Measurements from ENCODE around the gene ADAT2.
"Not testable (repeated sequence)": the region's sequence is repeated elsewhere in the genome, so short reads cannot be mapped to it uniquely, and the experiment has no call there.

Gene ADAT2

GRCh38 chr6:143457563-143458359 lies 7.3 kb upstream of the ADAT2 start:
- H3K4me3 Mint-ChIP-seq, result no peak overlapping the region
- no peak for DNase-seq (ENCODE audit: low spot score)
- peaks cover 12% of the 10 kb centered on the region for H3K4me1 Mint-ChIP-seq (ENCODE audit: low read depth)
- no peaks in the 10 kb centered on the region for H3K27me3 Mint-ChIP-seq (ENCODE audit: low read depth)
- no peak overlapping the region for H3K27ac Mint-ChIP-seq
- H3K9me3 Mint-ChIP-seq, result no peaks in the 10 kb centered on the region
- peaks cover 17% of the 10 kb centered on the region for H3K36me3 Mint-ChIP-seq (ENCODE audit: low read depth)

GRCh38 chr6:143451531-143451930 lies 1.0 kb upstream of the ADAT2 start:
- H3K9me3 Mint-ChIP-seq, result no peaks in the 10 kb centered on the region
- no peaks in the 10 kb centered on the region for H3K27me3 Mint-ChIP-seq (ENCODE audit: low read depth)
- peak overlapping the region; percentile 100 for H3K27ac Mint-ChIP-seq
- peaks cover 28% of the 10 kb centered on the region for H3K4me1 Mint-ChIP-seq (ENCODE audit: low read depth)
- DNase-seq (ENCODE audit: low spot score), result no peak
- H3K36me3 Mint-ChIP-seq (ENCODE audit: low read depth), result peaks cover 9% of the 10 kb centered on the region
- H3K4me3 Mint-ChIP-seq, result peak overlapping the region; percentile 99

- Mint-ChIP-seq H3K9me3 (no peaks in the 10 kb centered on the region), H3K36me3 (ENCODE audit: low read depth) (peaks cover 9% of the 10 kb centered on the region), H3K27ac (peak overlapping the region; percentile 100), H3K27me3 (ENCODE audit: low read depth) (no peaks in the 10 kb centered on the region), H3K4me3 (peak overlapping the region; percentile 99), H3K4me1 (ENCODE audit: low read depth) (peaks cover 30% of the 10 kb centered on the region)
- DNase-seq (ENCODE audit: low spot score), result peak; percentile 26
Observed at GRCh38 chr6:143449714-143450452, 612 bp downstream of the ADAT2 start.

DNA sequence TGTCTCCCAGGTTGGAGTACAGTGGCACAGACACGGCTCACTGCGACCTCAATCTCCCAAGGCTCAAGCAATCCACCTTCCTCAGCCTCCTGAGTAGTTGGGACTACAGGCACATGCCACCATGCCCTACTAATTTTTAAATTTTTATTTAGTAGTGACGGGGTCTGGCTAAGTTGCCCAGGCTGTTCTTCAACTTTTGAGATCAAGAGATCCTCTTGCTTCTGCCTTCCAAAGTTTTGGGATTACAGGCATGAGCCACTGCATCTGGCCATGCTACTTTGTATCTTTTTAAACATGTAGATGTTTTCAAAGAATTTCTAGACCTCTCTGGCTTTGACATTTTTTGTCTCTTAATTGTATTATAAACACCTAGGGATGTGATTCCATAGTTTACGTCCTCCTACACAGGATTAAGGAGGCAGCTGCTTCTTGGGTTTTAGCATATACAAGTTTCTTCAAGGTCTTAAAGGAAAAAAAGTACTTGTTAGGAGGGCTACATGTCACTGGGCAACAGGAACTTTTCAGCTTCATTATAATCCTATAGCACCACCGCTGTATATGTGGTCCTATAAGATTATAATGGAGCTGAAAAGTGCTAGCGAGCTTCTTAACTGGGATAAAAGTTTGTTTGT lies 1.3 kb downstream of the ADAT2 start:
- peaks cover 8% of the 10 kb centered on the region for H3K36me3 Mint-ChIP-seq (ENCODE audit: low read depth)

DNA sequence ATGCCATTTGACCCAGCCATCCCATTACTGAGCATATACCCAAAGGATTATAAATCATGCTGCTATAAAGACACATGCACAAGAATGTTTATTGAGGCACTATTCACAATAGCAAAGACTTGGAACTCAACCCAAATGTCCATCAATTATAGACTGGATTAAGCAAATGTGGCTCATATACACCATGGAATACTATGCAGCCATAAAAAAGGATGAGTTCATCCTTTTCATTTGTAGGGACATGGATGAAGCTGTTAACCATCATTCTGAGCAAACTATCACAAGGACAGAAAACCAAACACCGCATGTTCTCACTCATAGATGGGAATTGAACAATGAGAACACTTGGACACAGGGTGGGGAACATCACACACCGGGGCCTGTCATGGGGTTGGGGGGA lies 2.6 kb downstream of the ADAT2 start:
- not testable (repeated sequence) for H3K4me3 Mint-ChIP-seq; DNase-seq (ENCODE audit: low spot score); H3K9me3 Mint-ChIP-seq; H3K27ac Mint-ChIP-seq; H3K27me3 Mint-ChIP-seq (ENCODE audit: low read depth)
- Mint-ChIP-seq H3K36me3 (ENCODE audit: low read depth) (peaks cover 15% of the 10 kb centered on the region), H3K4me1 (ENCODE audit: low read depth) (peaks cover 22% of the 10 kb centered on the region)

More for the DNA sequence above, 1.3 kb downstream of the ADAT2 start:
- H3K27me3 Mint-ChIP-seq (ENCODE audit: low read depth), result no peaks in the 10 kb centered on the region
- H3K27ac Mint-ChIP-seq, result peak overlapping the region; percentile 100
- peaks cover 26% of the 10 kb centered on the region for H3K4me1 Mint-ChIP-seq (ENCODE audit: low read depth)
- H3K9me3 Mint-ChIP-seq, result no peaks in the 10 kb centered on the region
- no peak for DNase-seq (ENCODE audit: low spot score)
- peak overlapping the region; percentile 99 for H3K4me3 Mint-ChIP-seq

DNA sequence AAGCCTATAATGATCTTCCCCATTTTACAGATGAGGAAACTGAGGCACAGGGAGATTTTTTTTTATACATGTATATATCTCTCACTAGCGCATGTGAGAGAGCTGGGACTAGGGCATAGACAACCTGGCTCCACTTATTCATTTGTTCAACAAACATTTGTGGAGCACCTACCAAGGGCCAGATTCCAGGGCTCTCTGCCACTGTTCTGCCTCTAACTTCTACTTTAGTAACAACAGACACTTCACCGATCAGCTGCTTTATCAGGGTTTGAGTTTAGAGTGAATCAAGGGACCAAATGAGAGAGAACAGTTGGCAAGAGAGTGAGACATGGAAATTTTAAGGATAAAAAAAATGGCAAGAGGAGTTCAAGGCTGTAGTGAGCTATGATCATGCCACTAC lies 7.4 kb downstream of the ADAT2 start:
- Mint-ChIP-seq H3K4me3 (no peak overlapping the region), H3K4me1 (ENCODE audit: low read depth) (peaks cover 17% of the 10 kb centered on the region), H3K9me3 (peaks cover 5% of the 10 kb centered on the region), H3K27ac (no peak overlapping the region), H3K36me3 (ENCODE audit: low read depth) (peaks cover 45% of the 10 kb centered on the region), H3K27me3 (ENCODE audit: low read depth) (no peaks in the 10 kb centered on the region)
- no peak for DNase-seq (ENCODE audit: low spot score)

GRCh38 chr6:143441680-143442545 lies 8.6 kb downstream of the ADAT2 start:
- peak overlapping the region; percentile 52 for H3K4me3 Mint-ChIP-seq
- H3K27ac Mint-ChIP-seq, result peak overlapping the region; percentile 85

GRCh38 chr6:143441010-143441409 lies 9.5 kb downstream of the ADAT2 start:
- H3K27me3 Mint-ChIP-seq (ENCODE audit: low read depth), result no peaks in the 10 kb centered on the region
- H3K27ac Mint-ChIP-seq, result peak overlapping the region; percentile 85
- H3K4me3 Mint-ChIP-seq, result no peak overlapping the region
- peaks cover 5% of the 10 kb centered on the region for H3K9me3 Mint-ChIP-seq
- no peak for DNase-seq (ENCODE audit: low spot score)
- peaks cover 50% of the 10 kb centered on the region for H3K36me3 Mint-ChIP-seq (ENCODE audit: low read depth)
- H3K4me1 Mint-ChIP-seq (ENCODE audit: low read depth), result peaks cover 17% of the 10 kb centered on the region

More at GRCh38 chr6:143441680-143442545, 8.6 kb downstream of the ADAT2 start:
- no peaks in the 10 kb centered on the region for H3K27me3 Mint-ChIP-seq (ENCODE audit: low read depth)
- DNase-seq (ENCODE audit: low spot score), result peak; percentile 49
- H3K4me1 Mint-ChIP-seq (ENCODE audit: low read depth), result peaks cover 17% of the 10 kb centered on the region
- peaks cover 5% of the 10 kb centered on the region for H3K9me3 Mint-ChIP-seq
- peaks cover 44% of the 10 kb centered on the region for H3K36me3 Mint-ChIP-seq (ENCODE audit: low read depth)

DNA sequence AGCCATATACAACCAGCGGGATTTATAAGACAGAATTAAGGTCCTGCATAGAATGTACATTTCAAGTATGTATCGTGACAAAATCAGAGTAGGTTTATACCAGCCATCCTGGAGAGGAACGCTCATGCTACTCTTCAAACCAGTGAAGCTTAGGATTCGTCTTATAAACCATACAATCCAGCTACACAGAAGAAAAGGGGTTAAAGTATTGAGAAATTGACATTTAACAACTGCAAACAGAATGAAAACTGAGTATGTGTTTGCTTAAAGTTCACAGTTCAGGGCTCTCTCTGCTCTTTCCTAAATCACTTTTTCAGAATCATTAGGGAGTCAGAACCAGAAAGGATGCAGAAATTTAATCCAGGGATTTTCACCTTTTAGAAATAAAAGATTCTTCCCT lies 17.9 kb downstream of the ADAT2 start:
- H3K9me3 Mint-ChIP-seq, result no peaks in the 10 kb centered on the region
- peaks cover 15% of the 10 kb centered on the region for H3K36me3 Mint-ChIP-seq (ENCODE audit: low read depth)
- no peak for DNase-seq (ENCODE audit: low spot score)
- no peaks in the 10 kb centered on the region for H3K27me3 Mint-ChIP-seq (ENCODE audit: low read depth)
- no peak overlapping the region for H3K27ac Mint-ChIP-seq
- no peaks in the 10 kb centered on the region for H3K4me1 Mint-ChIP-seq (ENCODE audit: low read depth)
- no peak overlapping the region for H3K4me3 Mint-ChIP-seq

DNA sequence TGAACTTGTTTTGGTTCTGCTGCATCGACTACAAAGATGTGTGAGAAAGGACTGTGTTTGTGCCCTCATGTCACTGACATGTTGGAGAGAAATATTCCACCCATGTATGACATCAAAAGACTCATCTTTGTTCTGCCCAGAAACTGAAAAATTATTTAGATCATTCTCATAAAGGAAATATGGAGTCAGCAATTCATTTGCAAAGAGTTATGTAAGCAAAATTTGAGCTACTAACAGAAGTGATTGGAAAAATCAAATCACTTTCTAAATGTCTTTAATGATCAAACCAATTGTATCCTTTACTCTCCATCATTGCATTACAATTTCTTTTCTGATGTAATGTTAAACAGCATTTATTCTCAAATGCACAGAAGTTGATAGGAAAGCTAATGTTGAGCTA lies 19.3 kb downstream of the ADAT2 start:
- Mint-ChIP-seq H3K27me3 (ENCODE audit: low read depth) (no peaks in the 10 kb centered on the region), H3K4me3 (no peak overlapping the region), H3K36me3 (ENCODE audit: low read depth) (peaks cover 13% of the 10 kb centered on the region), H3K27ac (no peak overlapping the region), H3K4me1 (ENCODE audit: low read depth) (peaks cover 2% of the 10 kb centered on the region), H3K9me3 (no peaks in the 10 kb centered on the region)
- DNase-seq (ENCODE audit: low spot score), result no peak

DNA sequence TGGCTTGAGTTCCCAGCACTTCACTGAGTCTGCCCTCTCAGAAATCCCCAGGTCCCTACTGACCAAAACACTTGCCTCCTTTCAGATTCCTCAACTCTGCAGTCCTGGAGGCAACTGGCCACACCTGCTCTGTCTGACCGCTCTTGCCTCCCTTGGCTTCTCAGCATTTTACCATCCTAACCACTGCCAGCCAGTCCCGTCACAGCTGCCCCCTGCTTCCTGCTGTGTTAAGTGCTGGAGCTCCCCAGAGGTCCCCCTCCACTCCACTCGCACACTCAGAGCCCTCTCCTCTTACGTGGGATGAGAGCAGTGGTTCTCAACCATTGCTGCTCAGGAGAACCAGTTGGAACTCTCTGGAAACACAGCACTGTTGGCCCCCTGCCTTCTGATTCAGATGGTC lies 20.5 kb downstream of the ADAT2 start:
- Mint-ChIP-seq H3K36me3 (ENCODE audit: low read depth) (peaks cover 8% of the 10 kb centered on the region), H3K9me3 (no peaks in the 10 kb centered on the region), H3K27ac (no peak overlapping the region), H3K4me3 (no peak overlapping the region), H3K27me3 (ENCODE audit: low read depth) (no peaks in the 10 kb centered on the region), H3K4me1 (ENCODE audit: low read depth) (peaks cover 2% of the 10 kb centered on the region)
- no peak for DNase-seq (ENCODE audit: low spot score)

DNA sequence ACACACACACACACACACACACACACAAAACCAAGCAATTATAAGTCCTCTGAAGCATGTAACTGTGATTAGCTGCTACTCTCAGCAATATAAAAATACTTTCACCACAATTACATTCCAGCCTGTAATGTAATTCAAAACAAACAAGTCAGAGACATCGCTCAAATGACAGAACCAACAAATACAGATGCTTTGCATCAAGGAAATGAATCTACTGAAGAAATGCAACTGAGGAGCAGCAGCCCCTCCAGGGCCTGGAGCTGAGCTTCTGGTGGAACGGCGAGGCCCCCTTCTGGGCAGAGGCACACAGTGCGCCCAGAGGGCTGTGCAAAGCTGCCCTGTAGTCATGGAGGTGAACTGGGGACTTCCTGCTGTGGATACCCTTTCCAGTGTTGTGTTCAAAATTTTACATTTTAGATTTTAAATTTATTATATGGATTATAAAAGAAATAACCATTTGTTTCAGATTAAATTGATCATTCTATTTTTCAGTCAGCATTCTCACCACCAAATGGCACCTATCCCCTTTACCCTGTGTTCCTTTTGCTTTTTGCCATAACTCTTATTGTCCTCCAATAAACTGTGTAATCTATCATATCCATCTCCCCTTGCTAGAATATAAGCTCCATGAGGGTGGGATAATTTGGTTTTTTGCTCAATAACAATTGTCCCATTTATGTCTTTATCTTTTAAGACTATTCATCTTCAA lies 23.2 kb downstream of the ADAT2 start:
- peaks cover 2% of the 10 kb centered on the region for H3K4me1 Mint-ChIP-seq (ENCODE audit: low read depth)
- H3K27ac Mint-ChIP-seq, result no peak overlapping the region

DNA sequence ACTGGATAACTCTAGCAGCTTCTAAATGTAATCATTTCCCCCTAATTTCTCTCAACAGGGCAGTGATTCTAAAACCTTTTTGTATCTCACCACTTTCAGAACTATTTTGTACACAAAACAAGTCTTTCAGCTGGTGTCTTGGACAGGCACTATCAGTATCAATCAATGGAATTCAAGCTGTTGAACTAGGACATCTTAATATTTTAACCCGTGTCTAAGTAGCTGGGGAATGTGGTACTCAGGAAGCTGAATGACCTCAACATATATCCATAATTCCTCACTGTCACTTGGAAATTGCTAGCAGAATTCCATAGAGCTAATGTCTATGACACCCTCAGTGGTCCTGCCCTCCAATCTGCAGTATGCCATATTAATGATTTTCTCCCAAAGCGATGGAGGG lies 24.5 kb downstream of the ADAT2 start:
- H3K4me1 Mint-ChIP-seq (ENCODE audit: low read depth), result peaks cover 2% of the 10 kb centered on the region
- no peaks in the 10 kb centered on the region for H3K9me3 Mint-ChIP-seq
- H3K36me3 Mint-ChIP-seq (ENCODE audit: low read depth), result peaks cover 6% of the 10 kb centered on the region
- no peak overlapping the region for H3K27ac Mint-ChIP-seq
- no peak for DNase-seq (ENCODE audit: low spot score)
- H3K27me3 Mint-ChIP-seq (ENCODE audit: low read depth), result no peaks in the 10 kb centered on the region
- no peak overlapping the region for H3K4me3 Mint-ChIP-seq

More for the DNA sequence above, 23.2 kb downstream of the ADAT2 start:
- peaks cover 7% of the 10 kb centered on the region for H3K36me3 Mint-ChIP-seq (ENCODE audit: low read depth)
- H3K27me3 Mint-ChIP-seq (ENCODE audit: low read depth), result no peaks in the 10 kb centered on the region
- DNase-seq (ENCODE audit: low spot score), result peak; percentile 50
- no peaks in the 10 kb centered on the region for H3K9me3 Mint-ChIP-seq
- H3K4me3 Mint-ChIP-seq, result no peak overlapping the region

Measured in T-helper 2 cell treated with Interferon-gamma antibody and Interleukin-4, amounts not matched to agents 5 μg/mL and 100 μg/mL, for 36 hours (primary cell).